Measurements from ENCODE around the gene ZBTB7C. TPM values are rescaled to one million over a fixed set of nuclear protein-coding genes. Genes with fewer than 3 reads are reported as not detected.

Gene ZBTB7C
- polyA plus RNA-seq, 2 of the 4 experiments (the other 2 are of a cell fraction), result 0.10 to 0.12 TPM

- no peak for TF ChIP-seq JUN (IDR thresholded peaks at IDR 0.05)
- TF ChIP-seq NPAS2 (CRISPR knock-in tag; IDR thresholded peaks at IDR 0.05; ENCODE audit: borderline replicate concordance), result no peak
- no peak for TF ChIP-seq MAX (IDR thresholded peaks at IDR 0.05)
- no peak for TF ChIP-seq FOSL2 (IDR thresholded peaks at IDR 0.05)
- TF ChIP-seq FOSL2 (CRISPR knock-in tag; IDR thresholded peaks at IDR 0.05), result no peak
- no peak for TF ChIP-seq ELK1 (IDR thresholded peaks at IDR 0.05; ENCODE audit: low read depth, low read length)
- no peak for TF ChIP-seq HEYL (CRISPR knock-in tag; IDR thresholded peaks at IDR 0.05)
- no peak for TF ChIP-seq ZC3H11A (IDR thresholded peaks at IDR 0.05)
- no peak for TF ChIP-seq EHMT2 (IDR thresholded peaks at IDR 0.05; ENCODE audit: low read depth)
- Histone ChIP-seq H3K27ac (peak overlapping the region; percentile 81 to 91), H3K4me2 (peak overlapping the region; percentile 24; the same call in 1 of the 3 replicates), H3K4me3 (no peak overlapping the region), H3K9me3 (no peaks in the 10 kb centered on the region), H3K4me1 (peaks cover 59% of the 10 kb centered on the region)
- no peak for ATAC-seq
- no peak for FAIRE-seq
- POLR2A ChIA-PET, result no interaction called here
- CTCF ChIA-PET, result interaction anchor here (0.5 to 2.6 kb wide), 16 partner anchors 8 to 945 kb away, joined by 3 to 16 read pairs (median 3); no protein-coding TSS in a partner anchor
- DNase-seq (ENCODE audit: low read depth in 1 of 2, low spot score in 1 of 2), result no peak
- 93% methylated on average over 4 of the region's 10 CpGs for WGBS (ENCODE audit: missing lambda C conversion rate)
These were observed 387.2 kb downstream of the ZBTB7C start for GRCh38 chr18:48022021-48022420.

- 0 out of 3 replicates have a peak overlapping the region, but pooled peaks have one; percentile 8 for H3K4me2 ChIP-seq
- H3K27ac ChIP-seq, result peak overlapping the region; percentile 81 to 91
- FAIRE-seq (no peak), DNase-seq (ENCODE audit: low read depth in 1 of 2, low spot score in 1 of 2) (no peak), ATAC-seq (no peak)
- WGBS (ENCODE audit: missing lambda C conversion rate), result 80% methylated on average over 5 of the region's 5 CpGs
- POLR2A ChIA-PET, result interaction anchor here (0.5 kb wide), 1 partner anchor 90 kb away, joined by 3 read pairs; no protein-coding TSS in a partner anchor
- H3K4me1 ChIP-seq, result peaks cover 56% of the 10 kb centered on the region
- H3K9me3 ChIP-seq, result no peaks in the 10 kb centered on the region
- CTCF ChIA-PET, result interaction anchor here (0.7 to 1.9 kb wide), 10 partner anchors 9 to 249 kb away, joined by 3 to 8 read pairs (median 3); no protein-coding TSS in a partner anchor
- TF ChIP-seq USF2 (IDR thresholded peaks at IDR 0.05) (no peak), KDM5A (IDR thresholded peaks at IDR 0.05) (no peak), NFE2L2 (conservative IDR thresholded peaks at IDR 0.05; ENCODE audit: low read length) (no peak), ZSCAN20 (CRISPR knock-in tag; IDR thresholded peaks at IDR 0.05) (no peak), HMGXB4 (CRISPR knock-in tag; IDR thresholded peaks at IDR 0.05; ENCODE audit: borderline replicate concordance) (no peak), MYC (IDR thresholded peaks at IDR 0.05; ENCODE audit: borderline replicate concordance, low read length) (no peak), POLR2A (IDR thresholded peaks at IDR 0.05; ENCODE audit: low read length) (no peak), ESRRA (IDR thresholded peaks at IDR 0.05; ENCODE audit: borderline replicate concordance, low read length) (no peak), RNF2 (IDR thresholded peaks at IDR 0.05; ENCODE audit: borderline replicate concordance, low read depth) (no peak), PBX3 (IDR thresholded peaks at IDR 0.05) (no peak), EHMT2 (IDR thresholded peaks at IDR 0.05; ENCODE audit: low read depth) (no peak)
- H3K4me3 ChIP-seq, result no peak overlapping the region
These were observed 387.8 kb downstream of the ZBTB7C start for GRCh38 chr18:48021273-48021914.

All from A549 (cell line).